Activated naive CD4-positive, alpha-beta T cell treated with anti-CD3 and anti-CD28 coated beads for 36 hours (primary cell): Measurements from ENCODE around the gene TUBAL3. TPM values are rescaled to one million over a fixed set of nuclear protein-coding genes. Genes with fewer than 3 reads are reported as not detected.

Experiments used
- CTCF ChIA-PET: fragments of 350-600 bp; sonication (Branson Sonifier 250); formaldehyde crosslinking; loops from one replicate; lab custom pipeline; 2021; ENCODE audit warnings: antibody characterized with exemption; lab: Charles Lee
- DNase-seq: peaks from one replicate; pipeline ENCODE4 v3.0.0-alpha.2; 2020
- H3K27ac Mint-ChIP-seq: one replicate; pipeline ENCODE4 v1.8.0; 2021; ENCODE audit warnings: mild to moderate bottlenecking, mixed read lengths
- H3K27me3 Mint-ChIP-seq: one replicate; pipeline ENCODE4 v1.8.0; 2021; ENCODE audit warnings: low read depth, mixed read lengths
- H3K36me3 Mint-ChIP-seq: one replicate; pipeline ENCODE4 v1.8.0; 2021; ENCODE audit warnings: low read depth, mixed read lengths
- H3K4me1 Mint-ChIP-seq: one replicate; pipeline ENCODE4 v1.8.0; 2021; ENCODE audit warnings: low read depth, mixed read lengths
- H3K4me3 Mint-ChIP-seq: one replicate; pipeline ENCODE4 v1.8.0; 2021; ENCODE audit warnings: mild to moderate bottlenecking, moderate library complexity, mixed read lengths
- H3K9me3 Mint-ChIP-seq: one replicate; pipeline ENCODE4 v1.8.0; 2021; ENCODE audit warnings: mixed read lengths
- intact Hi-C: fragments of 100-400 bp; cut with micrococcal nuclease; formaldehyde crosslinking; loops from one replicate; pipeline ENCODE4 v1.15.1; 2023
- total RNA-seq, 2 experiments: library from RNA; stranded (reverse); gene quantifications; one replicate each; pipeline ENCODE4 v1.2.3, GENCODE V29; 2021

Gene TUBAL3
- total RNA-seq: not detected

DNA sequence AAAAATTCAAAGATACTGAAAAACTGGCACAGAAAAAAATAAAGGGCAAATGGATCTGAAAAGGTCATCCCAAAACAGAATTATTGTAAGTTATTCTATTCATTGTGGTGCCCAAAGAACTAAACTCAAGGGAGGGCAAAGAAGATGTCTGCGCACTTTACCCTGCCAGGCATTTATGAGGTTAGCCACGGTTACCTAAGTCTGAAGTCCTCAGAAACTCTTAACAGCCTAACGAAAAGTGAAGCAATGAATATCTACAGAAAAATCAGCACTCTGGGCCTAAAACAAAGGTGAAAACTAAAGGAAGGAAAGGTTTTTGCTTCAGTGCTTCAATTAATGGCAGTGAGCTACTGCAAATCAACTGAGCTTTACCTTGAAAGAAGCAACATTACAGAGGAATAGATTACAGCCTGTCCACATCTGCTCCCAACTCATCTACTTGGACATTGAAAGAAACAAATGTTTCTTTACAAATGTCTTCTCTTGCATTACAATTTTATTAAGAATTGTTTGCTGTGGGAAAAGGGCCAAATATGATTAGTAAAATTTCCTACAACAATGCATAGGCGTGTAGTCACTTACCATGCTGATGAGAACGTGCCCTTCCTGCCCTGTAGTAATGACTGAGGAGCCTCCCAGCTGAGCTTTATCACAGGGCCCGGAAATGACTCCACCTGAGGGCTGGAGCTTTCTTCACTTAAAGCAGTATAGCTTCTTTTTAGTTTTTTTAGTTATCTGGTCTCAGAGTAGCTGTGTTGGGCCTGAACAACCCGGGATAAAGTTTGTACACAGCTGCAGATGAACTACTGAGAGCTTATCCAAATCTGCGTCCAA, at the start of gene TUBAL3:
TUBAL3 (minus strand) TSS at position 621 of the 834 bp plus-strand sequence; CDS start at position 585, 36 bp downstream.
- H3K4me3 Mint-ChIP-seq: no peak within 1 kb of the TSS
- H3K36me3 Mint-ChIP-seq: no peaks in the 10 kb centered on the region
- H3K27ac Mint-ChIP-seq: no peak within 1 kb of the TSS
- CTCF ChIA-PET: interaction anchor here (1.0 to 1.4 kb wide), 4 partner anchors 30 to 555 kb away, joined by 3 to 4 read pairs (median 4); no protein-coding TSS in a partner anchor
- intact Hi-C loops: no loop called here
- H3K27me3 Mint-ChIP-seq: peaks cover 4% of the 10 kb centered on the region
- H3K4me1 Mint-ChIP-seq: no peaks in the 10 kb centered on the region
- H3K9me3 Mint-ChIP-seq: no peaks in the 10 kb centered on the region
- no peak for DNase-seq

DNA sequence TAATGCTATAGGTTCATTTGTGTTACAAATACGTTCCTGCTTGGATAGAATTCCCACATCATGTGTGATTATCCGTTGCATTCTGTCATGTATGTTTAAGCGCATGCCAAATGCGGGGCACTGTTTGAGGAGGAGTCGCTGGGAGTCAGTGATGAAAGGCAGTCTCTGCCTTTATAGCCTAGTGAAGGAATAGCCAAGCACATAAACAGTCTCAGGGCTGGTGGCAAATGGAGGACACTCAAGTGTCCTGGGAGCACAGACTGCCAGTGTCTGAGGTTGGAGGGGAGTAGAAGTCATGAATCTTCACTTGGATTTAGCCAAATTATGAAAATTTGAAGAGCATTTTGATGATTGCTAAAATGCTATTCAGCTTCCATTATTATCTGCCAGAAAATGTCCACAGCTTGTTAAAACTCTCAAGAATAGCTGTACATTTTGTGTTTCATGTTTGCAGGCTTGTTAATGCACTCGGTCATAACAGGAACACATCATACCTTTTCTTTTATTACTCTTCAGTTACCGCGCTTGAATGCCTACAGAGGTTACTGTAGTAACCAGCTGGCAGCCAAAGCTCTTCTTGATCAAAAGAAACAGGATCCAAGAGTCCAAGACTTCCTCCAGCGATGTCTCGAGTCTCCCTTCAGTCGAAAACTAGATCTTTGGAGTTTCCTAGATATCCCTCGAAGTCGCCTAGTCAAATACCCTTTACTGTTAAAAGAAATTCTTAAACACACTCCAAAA, 49.3 kb upstream of the TUBAL3 start:
- Mint-ChIP-seq H3K9me3 (no peaks in the 10 kb centered on the region), H3K4me3 (no peak overlapping the region), H3K27ac (no peak overlapping the region), H3K4me1 (peaks cover 24% of the 10 kb centered on the region), H3K36me3 (peaks cover 36% of the 10 kb centered on the region), H3K27me3 (no peaks in the 10 kb centered on the region)
- CTCF ChIA-PET: interaction anchor here (3.8 kb wide), 1 partner anchor 169 kb away, joined by 19 read pairs; no protein-coding TSS in a partner anchor
- no peak for DNase-seq
- intact Hi-C loops: no loop called here

DNA sequence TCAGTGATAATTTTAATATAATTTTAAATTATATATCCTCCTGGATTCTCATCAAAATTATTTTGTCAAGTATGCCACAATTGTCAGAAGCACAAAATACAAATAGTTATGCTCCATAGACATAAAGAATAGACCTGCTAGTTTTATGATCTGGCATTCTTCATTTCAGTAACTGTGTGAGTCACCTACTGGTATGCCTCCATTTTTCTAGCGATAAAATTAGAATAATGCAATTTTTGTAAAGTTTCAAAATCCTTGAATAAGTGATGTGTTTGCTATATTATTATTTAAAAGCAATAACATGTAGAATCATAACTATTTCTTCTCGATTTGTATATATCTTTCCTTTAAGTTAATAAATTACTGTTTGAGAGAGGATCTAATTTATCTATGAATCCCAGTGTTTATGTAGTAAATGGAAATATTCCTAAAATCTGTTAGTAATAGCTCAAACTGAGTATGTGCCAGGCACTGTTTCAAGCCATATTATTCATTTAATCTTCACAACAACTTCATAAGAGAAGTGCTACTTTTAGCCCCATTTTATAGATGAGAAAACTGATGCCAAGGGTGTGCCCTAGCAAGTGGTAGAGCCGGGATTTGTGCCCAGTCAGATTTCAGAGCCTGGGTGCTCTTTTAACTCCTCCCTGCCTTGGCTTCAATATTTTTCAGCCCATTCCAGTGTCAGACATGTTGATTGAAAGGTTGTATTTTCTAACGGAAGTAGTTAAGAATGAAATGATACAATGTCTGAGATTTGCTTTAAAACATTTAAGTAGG, 46.2 kb upstream of the TUBAL3 start:
- Mint-ChIP-seq H3K27ac (no peak overlapping the region), H3K9me3 (no peaks in the 10 kb centered on the region), H3K4me1 (peaks cover 37% of the 10 kb centered on the region), H3K4me3 (no peak overlapping the region), H3K27me3 (no peaks in the 10 kb centered on the region), H3K36me3 (peaks cover 18% of the 10 kb centered on the region)
- DNase-seq: no peak
- intact Hi-C loops: no loop called here
- CTCF ChIA-PET: no interaction called here

DNA sequence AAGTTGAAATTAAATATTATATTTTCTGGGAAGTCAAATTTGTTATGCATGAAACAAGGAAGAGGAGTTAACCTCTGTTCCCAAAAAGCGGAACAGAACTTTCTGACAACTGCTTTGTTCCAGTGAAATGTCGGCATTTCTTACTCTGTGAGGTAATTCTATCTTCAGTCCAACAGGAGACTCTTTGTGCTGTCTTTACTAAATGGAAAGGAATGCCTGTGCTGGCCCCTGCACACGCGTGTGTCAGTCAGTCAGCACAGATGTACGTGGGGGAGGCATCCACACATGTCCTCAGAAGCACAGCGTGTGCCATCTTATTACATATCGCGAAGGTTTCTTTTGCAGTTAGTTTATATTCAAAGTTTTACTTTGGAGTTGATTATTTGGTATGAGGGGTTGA, 45.2 kb upstream of the TUBAL3 start:
- intact Hi-C loops: loop anchor here (5.0 to 10.0 kb wide), 4 partner anchors 235 to 637 kb away; partner anchors contain the start of genes RBM17 and TASOR2
- Mint-ChIP-seq H3K27me3 (no peaks in the 10 kb centered on the region), H3K27ac (no peak overlapping the region), H3K4me3 (no peak overlapping the region), H3K36me3 (peaks cover 14% of the 10 kb centered on the region), H3K4me1 (peaks cover 40% of the 10 kb centered on the region), H3K9me3 (no peaks in the 10 kb centered on the region)
- no peak for DNase-seq
- CTCF ChIA-PET: no interaction called here

DNA sequence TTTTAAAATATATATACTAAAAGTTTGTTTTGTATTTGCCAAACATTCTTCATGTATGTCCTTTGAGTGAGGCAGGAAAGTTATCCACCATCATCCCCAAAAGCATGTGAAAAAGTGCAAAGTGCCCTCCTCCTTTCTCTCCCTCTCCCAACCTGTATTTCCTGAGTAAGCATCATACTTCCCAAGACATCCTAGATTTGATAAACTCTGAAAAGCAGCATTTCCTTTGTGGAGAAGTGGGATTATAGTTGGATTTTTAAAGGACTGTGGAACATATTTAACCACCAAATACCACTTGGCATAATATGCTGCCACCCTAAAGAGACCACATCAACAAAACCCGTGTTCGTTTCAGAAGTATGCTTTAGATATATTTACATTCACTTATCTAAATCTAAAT, 44.6 kb upstream of the TUBAL3 start:
- no peak overlapping the region for H3K4me3 Mint-ChIP-seq
- no peaks in the 10 kb centered on the region for H3K27me3 Mint-ChIP-seq
- peaks cover 40% of the 10 kb centered on the region for H3K4me1 Mint-ChIP-seq
- no peaks in the 10 kb centered on the region for H3K9me3 Mint-ChIP-seq
- intact Hi-C loops: loop anchor here (5.0 to 10.0 kb wide), 4 partner anchors 236 to 638 kb away; partner anchors contain the start of genes RBM17 and TASOR2
- H3K27ac Mint-ChIP-seq: no peak overlapping the region
- no peak for DNase-seq
- peaks cover 12% of the 10 kb centered on the region for H3K36me3 Mint-ChIP-seq
- CTCF ChIA-PET: no interaction called here

DNA sequence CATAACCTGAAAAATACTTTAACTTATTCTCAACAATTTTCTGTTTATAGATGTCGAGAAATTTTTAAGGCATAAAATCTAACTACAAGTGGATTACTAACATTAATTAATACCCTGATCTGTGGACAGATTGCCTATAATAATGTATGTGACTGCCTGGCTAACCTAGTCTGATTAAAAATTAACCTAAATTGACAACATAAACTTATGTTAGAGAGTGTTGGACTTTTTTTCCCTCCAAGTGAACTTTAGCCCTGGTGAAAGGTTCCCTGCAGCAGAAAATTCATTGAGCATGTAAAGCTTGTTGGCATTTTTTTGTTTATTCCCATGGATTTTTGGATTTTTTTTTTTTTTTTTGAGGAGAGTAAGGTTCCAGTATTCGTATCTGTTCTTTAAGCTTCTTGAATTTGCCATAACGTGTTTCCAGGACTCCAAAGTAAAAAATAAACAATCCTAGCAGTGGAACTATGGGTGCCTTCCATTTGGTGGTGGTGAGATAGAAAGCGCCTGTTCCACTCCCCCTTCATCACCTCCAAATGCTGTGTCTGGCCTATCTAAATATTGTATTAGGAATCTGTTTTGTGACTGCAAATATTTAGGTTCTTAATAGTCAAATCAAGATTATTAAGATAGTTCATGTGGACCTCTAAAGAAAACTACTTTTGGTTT, 43.8 kb upstream of the TUBAL3 start:
- peaks cover 47% of the 10 kb centered on the region for H3K4me1 Mint-ChIP-seq

DNA sequence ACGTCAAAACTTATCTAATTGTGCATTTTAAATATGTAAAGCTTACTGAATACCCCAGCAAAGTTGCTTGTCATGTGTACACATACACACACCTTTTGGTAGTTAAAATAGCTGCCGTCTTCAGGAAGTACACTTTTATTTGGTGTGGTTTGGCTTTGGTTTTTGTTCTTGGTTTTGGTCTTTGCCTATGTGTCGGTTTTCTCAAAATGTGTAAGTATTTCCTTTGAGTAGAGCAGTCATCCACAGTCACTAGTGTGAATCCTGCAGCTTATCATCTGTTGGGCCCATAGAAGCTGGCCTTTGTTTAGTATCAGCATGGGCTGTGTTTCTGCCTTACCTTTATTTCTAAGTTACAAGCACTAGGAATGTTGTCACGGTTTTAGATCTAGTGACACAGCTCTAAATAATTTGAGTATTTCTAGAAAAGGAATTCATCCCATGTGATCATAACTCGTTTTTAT, 43.0 kb upstream of the TUBAL3 start:
- CTCF ChIA-PET: interaction anchor here (1.2 to 11.0 kb wide), 3 partner anchors 13 to 178 kb away, joined by 6 to 244 read pairs (median 9); no protein-coding TSS in a partner anchor
- Mint-ChIP-seq H3K36me3 (peaks cover 4% of the 10 kb centered on the region), H3K27ac (peak overlapping the region; percentile 31), H3K27me3 (no peaks in the 10 kb centered on the region), H3K4me1 (peaks cover 48% of the 10 kb centered on the region), H3K9me3 (no peaks in the 10 kb centered on the region), H3K4me3 (peak overlapping the region; percentile 47)
- DNase-seq: peak; percentile 44
- intact Hi-C loops: loop anchor here (1.0 to 10.0 kb wide), 8 partner anchors 105 to 640 kb away; partner anchors contain the start of genes GDI2, RBM17 and TASOR2

More for the DNA sequence above, 43.8 kb upstream of the TUBAL3 start:
- no peak overlapping the region for H3K4me3 Mint-ChIP-seq
- intact Hi-C loops: loop anchor here (5.0 to 10.0 kb wide), 4 partner anchors 236 to 639 kb away; partner anchors contain the start of genes RBM17 and TASOR2
- CTCF ChIA-PET: interaction anchor here (1.2 to 11.0 kb wide), 3 partner anchors 13 to 177 kb away, joined by 6 to 244 read pairs (median 9); no protein-coding TSS in a partner anchor
- H3K27me3 Mint-ChIP-seq: no peaks in the 10 kb centered on the region
- no peak overlapping the region for H3K27ac Mint-ChIP-seq
- no peak for DNase-seq
- H3K36me3 Mint-ChIP-seq: peaks cover 9% of the 10 kb centered on the region
- no peaks in the 10 kb centered on the region for H3K9me3 Mint-ChIP-seq

DNA sequence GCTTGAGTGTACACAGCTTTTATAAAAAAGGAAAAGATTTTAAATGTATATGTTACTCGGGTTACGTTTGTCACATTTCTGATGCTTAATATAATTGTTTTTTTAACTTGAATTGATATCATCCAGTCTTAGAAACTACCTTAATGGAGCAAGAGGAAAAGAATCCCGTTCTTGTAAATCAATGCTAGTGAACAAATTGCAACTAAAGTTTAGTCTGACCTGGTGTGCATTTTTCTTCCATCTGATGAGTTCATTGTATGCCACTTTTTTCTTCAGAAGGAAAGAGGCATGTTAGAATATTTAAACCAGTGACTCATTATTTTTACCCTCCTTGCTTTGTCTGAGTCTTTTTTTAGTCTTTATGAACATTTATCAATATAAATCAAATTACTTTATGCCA, 42.4 kb upstream of the TUBAL3 start:
- Mint-ChIP-seq H3K27ac (no peak overlapping the region), H3K36me3 (no peaks in the 10 kb centered on the region), H3K4me3 (peak overlapping the region; percentile 40), H3K9me3 (no peaks in the 10 kb centered on the region), H3K4me1 (peaks cover 48% of the 10 kb centered on the region), H3K27me3 (no peaks in the 10 kb centered on the region)
- CTCF ChIA-PET: interaction anchor here (2.3 to 11.0 kb wide), 2 partner anchors 12 to 178 kb away, joined by 9 to 244 read pairs; no protein-coding TSS in a partner anchor
- no peak for DNase-seq
- intact Hi-C loops: loop anchor here (1.0 to 10.0 kb wide), 8 partner anchors 106 to 640 kb away; partner anchors contain the start of genes GDI2, RBM17 and TASOR2

DNA sequence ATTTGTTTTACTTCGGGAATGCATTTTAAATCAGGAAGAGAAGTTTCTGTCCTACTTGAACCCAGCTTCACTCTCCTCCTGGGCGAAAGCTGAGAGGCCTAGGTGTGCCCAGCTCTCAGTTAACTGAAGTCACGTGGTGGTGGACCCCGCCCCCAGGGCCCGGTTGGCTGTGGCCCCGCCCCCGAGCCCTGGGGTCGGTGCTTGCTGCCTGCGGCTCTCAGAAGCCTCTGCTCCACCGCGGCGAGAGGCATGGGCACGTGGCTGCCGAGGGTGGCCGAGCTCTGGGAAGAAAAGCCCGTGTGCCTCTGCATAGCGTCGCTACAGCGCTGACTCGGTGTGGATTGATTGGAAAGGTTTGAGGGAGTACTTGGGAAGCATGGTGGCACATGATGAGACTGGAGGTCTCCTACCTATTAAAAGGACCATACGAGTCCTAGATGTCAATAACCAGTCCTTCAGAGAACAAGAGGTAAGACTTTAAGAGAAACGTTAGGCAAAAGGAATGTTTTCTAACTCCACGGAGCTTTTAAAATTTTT, 41.8 kb upstream of the TUBAL3 start:
- Mint-ChIP-seq H3K36me3 (no peaks in the 10 kb centered on the region), H3K27me3 (no peaks in the 10 kb centered on the region), H3K4me1 (peaks cover 48% of the 10 kb centered on the region), H3K27ac (peak overlapping the region; percentile 33), H3K9me3 (no peaks in the 10 kb centered on the region), H3K4me3 (peak overlapping the region; percentile 61)
- intact Hi-C loops: loop anchor here (2.0 to 10.0 kb wide), 7 partner anchors 106 to 641 kb away; partner anchors contain the start of genes GDI2, RBM17 and TASOR2
- CTCF ChIA-PET: interaction anchor here (0.5 to 11.0 kb wide), 3 partner anchors 11 to 366 kb away, joined by 3 to 244 read pairs (median 9); no protein-coding TSS in a partner anchor
- peak; percentile 77 for DNase-seq

DNA sequence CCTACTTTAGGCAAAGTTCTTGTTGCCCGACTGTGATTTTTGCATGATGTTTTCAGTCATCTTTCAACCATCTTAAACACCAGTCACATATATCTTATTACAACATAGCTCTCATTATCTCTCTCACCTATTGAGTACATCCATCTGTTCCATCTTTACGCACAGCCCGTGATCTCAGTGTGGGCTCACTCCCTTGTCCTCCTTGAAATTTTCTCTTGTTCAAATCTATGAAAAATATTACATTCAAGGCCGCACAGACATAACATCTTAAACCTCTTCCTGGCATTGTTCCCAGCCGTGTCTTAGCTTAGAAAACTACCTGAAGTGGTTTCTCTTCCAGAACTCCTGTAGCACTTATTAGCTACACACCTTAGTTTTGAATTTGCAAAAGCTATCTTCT, 40.4 kb upstream of the TUBAL3 start:
- no peaks in the 10 kb centered on the region for H3K27me3 Mint-ChIP-seq
- H3K4me1 Mint-ChIP-seq: peaks cover 43% of the 10 kb centered on the region
- CTCF ChIA-PET: interaction anchor here (1.0 to 11.0 kb wide), 2 partner anchors 180 to 596 kb away, joined by 4 to 244 read pairs; no protein-coding TSS in a partner anchor
- DNase-seq: no peak
- H3K27ac Mint-ChIP-seq: no peak overlapping the region
- intact Hi-C loops: loop anchor here (5.0 to 10.0 kb wide), 4 partner anchors 240 to 642 kb away; partner anchors contain the start of genes RBM17 and TASOR2
- H3K9me3 Mint-ChIP-seq: no peaks in the 10 kb centered on the region
- no peak overlapping the region for H3K4me3 Mint-ChIP-seq
- no peaks in the 10 kb centered on the region for H3K36me3 Mint-ChIP-seq
